HK-2 (cell line): Measurements from ENCODE around the gene DCC.

Experiments
- DNase-seq: peaks from one replicate; pipeline ENCODE4 v3.0.0-alpha.2; 2018; ENCODE audit not compliant: unreplicated experiment

DCC gene

GRCh38 chr18:52813635-52814416, 473.8 kb downstream of the DCC start:
- DNase-seq, result no peak

- DNase-seq, result no peak
Measured at GRCh38 chr18:52815651-52816050, 475.7 kb downstream of the DCC start.

GRCh38 chr18:52816121-52816520, 476.1 kb downstream of the DCC start:
- DNase-seq, result no peak

- DNase-seq, result no peak
Measured at GRCh38 chr18:52822160-52822559, 482.2 kb downstream of the DCC start.

- no peak for DNase-seq
Measured at GRCh38 chr18:52824126-52824525, 484.1 kb downstream of the DCC start.

GRCh38 chr18:52826994-52827393, 487.0 kb downstream of the DCC start:
- no peak for DNase-seq

GRCh38 chr18:52829320-52829719, 489.3 kb downstream of the DCC start:
- no peak for DNase-seq

- no peak for DNase-seq
Measured at GRCh38 chr18:52829876-52830405, 489.9 kb downstream of the DCC start.

- no peak for DNase-seq
Measured at GRCh38 chr18:52844323-52844722, 504.3 kb downstream of the DCC start.

- DNase-seq, result no peak
Measured at GRCh38 chr18:52845036-52845435, 505.0 kb downstream of the DCC start.

- no peak for DNase-seq
Measured at GRCh38 chr18:52850031-52850560, 510.1 kb downstream of the DCC start.

GRCh38 chr18:52861558-52861957, 521.6 kb downstream of the DCC start:
- DNase-seq, result no peak

- DNase-seq, result no peak
Measured at GRCh38 chr18:52869349-52869923, 529.4 kb downstream of the DCC start.

- no peak for DNase-seq
Measured at GRCh38 chr18:52869942-52870907, 530.2 kb downstream of the DCC start.

- no peak for DNase-seq
Measured at GRCh38 chr18:52874774-52875173, 534.8 kb downstream of the DCC start.

GRCh38 chr18:52875725-52876124, 535.7 kb downstream of the DCC start:
- DNase-seq, result no peak

GRCh38 chr18:52888014-52888413, 548.0 kb downstream of the DCC start:
- DNase-seq, result no peak

- DNase-seq, result no peak
Measured at GRCh38 chr18:52894801-52895200, 554.8 kb downstream of the DCC start.

GRCh38 chr18:52897611-52898484, 557.9 kb downstream of the DCC start:
- DNase-seq, result no peak

GRCh38 chr18:52898485-52899058, 558.6 kb downstream of the DCC start:
- DNase-seq, result no peak

GRCh38 chr18:52902188-52902587, 562.2 kb downstream of the DCC start:
- no peak for DNase-seq
